Measurements from ENCODE around the gene SH3BGRL. TPM values are rescaled to one million over a fixed set of nuclear protein-coding genes. Genes with fewer than 3 reads are reported as not detected.
"Not testable (repeated sequence)": the region's sequence is repeated elsewhere in the genome, so short reads cannot be mapped to it uniquely, and the experiment has no call there.

The SH3BGRL gene
- total RNA-seq, 1 experiment from 2014 or later: 42.4 TPM

DNA sequence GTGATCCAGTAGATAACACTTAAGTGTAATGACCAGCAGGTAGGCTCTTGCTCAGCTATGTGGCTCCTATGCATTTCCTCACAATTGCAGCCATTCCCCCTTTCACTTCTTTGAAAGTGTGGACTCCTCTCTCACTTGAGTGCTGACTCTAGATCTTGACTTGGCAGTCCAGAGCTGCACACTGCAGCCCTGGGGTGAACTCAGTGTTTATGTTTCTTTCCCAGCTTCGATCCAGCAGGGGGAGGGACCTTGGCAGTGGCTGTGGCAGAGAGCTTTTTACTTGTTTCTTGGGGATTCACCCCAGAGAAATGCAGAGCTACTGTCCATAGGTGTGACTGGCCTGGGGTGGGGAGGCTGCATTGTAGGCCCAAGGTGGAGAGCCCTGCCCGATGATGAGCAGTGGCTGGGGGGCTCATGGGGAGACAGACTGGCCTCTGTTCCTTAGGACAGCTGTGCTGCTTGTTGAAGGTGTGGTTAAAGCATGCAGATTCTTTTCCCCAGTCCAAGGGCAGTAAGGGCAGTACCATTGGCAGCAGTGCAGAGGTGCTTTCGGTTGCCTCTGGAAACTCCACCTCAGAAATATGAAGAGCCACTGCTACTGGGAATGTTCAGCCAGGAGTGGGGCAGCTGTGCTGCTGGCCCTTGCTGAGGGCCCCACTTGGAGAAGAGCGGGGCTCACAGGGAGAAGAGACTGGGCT, 134.7 kb downstream of the SH3BGRL start:
- in situ Hi-C loops (cut with HindIII; ENCODE audit: low pct_unique_long_range_greater_than_20kb, low sequenced_read_pairs): no loop called here
- DNase-seq (ENCODE audit: low read depth): no peak

DNA sequence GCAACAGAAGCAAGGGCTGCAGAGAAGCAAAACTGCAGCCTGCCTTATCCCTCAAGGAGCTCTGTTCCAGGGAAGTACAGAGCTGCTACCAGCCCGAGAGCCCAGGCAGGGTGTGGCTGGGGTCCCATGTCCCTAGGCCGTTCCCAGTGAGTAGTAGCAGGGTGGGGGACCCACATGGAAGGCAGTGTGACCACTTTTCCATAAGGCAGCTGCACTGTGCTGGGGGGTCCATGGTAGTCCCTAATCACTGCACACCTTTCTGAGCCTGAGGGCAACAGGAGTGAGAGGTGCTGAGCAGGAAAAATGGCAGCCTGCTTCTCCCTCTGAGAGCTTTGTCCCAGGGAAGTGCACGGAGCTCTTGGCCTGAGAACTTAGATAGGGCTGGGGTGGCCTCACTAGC, 135.9 kb downstream of the SH3BGRL start:
- in situ Hi-C loops (cut with HindIII; ENCODE audit: low pct_unique_long_range_greater_than_20kb, low sequenced_read_pairs): no loop called here
- DNase-seq (ENCODE audit: low read depth): no peak

DNA sequence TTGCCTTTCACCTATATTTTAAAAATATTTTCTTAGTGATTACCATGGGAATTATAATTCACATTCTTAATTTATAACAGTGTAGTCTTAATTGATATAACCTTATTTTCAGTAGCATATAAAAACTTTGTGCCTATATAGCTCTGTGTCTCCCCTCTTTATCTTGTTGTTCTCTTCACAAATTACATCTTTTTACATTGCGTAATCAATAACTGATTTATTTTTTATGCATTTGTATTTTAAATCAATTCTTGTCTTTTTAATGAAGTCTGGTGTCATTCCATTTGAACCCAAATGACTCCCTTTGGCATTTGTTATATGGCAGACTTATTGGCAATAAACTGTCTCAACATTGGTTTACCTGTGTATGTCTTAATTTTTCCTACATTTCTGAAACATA, 137.0 kb downstream of the SH3BGRL start:
- no peak for DNase-seq (ENCODE audit: low read depth)

GRCh38 chrX:81345296-81345695, 143.4 kb downstream of the SH3BGRL start:
- DNase-seq (ENCODE audit: low read depth); in situ Hi-C loops (cut with HindIII; ENCODE audit: low pct_unique_long_range_greater_than_20kb, low sequenced_read_pairs): not testable (repeated sequence)

More for the DNA sequence above, 137.0 kb downstream of the SH3BGRL start:
- in situ Hi-C loops (cut with HindIII; ENCODE audit: low pct_unique_long_range_greater_than_20kb, low sequenced_read_pairs): no loop called here

Other genes starting within 250 kb of the SH3BGRL start
- gene HMGN5, start 189 bp upstream of the SH3BGRL start, total RNA-seq (2014; rRNA removed; shearing (Covaris generic); ENCODE audit: low replicate concordance): 0.61 and 1.7 TPM in 2 replicates